Memory B cell (primary cell): Measurements from ENCODE around the gene OR1Q1.
"Not testable (repeated sequence)": the region's sequence is repeated elsewhere in the genome, so short reads cannot be mapped to it uniquely, and the experiment has no call there.

ENCODE experiments used
- ATAC-seq: fragments of 150-1000 bp; cut with Tn5 transposase; 2 replicates; pipeline ENCODE4 v1.10.0; 2021; ENCODE audit warnings: low read depth, mild to moderate bottlenecking, moderate library complexity
- DNase-seq, 2 donors: peaks; one replicate each; pipeline ENCODE4 v3.0.0; 2022; ENCODE audit warnings: low spot score in 2 of 2
- H3K27ac Mint-ChIP-seq: one replicate; pipeline ENCODE4 v1.8.0; 2022; ENCODE audit warnings: mild to moderate bottlenecking, moderate library complexity, mixed read lengths
- H3K27me3 Mint-ChIP-seq: one replicate; pipeline ENCODE4 v1.8.0; 2022; ENCODE audit warnings: mixed read lengths
- H3K36me3 Mint-ChIP-seq: one replicate; pipeline ENCODE4 v1.8.0; 2022; ENCODE audit warnings: mild to moderate bottlenecking, mixed read lengths
- H3K4me1 Mint-ChIP-seq: one replicate; pipeline ENCODE4 v1.8.0; 2022; ENCODE audit warnings: mixed read lengths
- H3K4me3 Mint-ChIP-seq: one replicate; pipeline ENCODE4 v1.8.0; 2022; ENCODE audit warnings: mild to moderate bottlenecking, moderate library complexity, mixed read lengths
- H3K9me3 Mint-ChIP-seq: one replicate; pipeline ENCODE4 v1.8.0; 2022; ENCODE audit warnings: mixed read lengths

The OR1Q1 gene

DNA sequence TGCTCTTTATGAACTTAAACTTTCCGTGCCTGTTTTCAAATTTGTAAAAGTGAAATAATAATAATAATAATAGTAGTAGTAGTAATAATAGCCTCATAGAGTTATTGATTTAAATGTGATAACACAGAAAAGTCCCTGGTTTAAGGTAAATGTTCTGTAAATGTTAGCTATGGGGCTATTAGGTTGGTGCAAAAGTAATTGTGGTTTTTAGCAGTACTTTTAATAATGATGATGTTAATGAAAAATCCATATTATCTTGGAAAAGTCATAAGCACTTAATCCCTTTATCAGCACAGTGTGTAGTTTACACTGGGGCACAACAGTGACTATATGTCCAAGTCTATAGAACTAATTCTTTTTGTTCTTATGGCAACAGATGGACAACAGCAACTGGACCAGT is at the start of gene OR1Q1:
OR1Q1 (plus strand) TSS at position 377 of the 400 bp plus-strand sequence; CDS start at position 377, 0 bp downstream.
- Mint-ChIP-seq H3K4me3 (no peak within 1 kb of the TSS), H3K27ac (no peak within 1 kb of the TSS), H3K27me3 (peaks cover 4% of the 10 kb centered on the region), H3K36me3 (peaks cover 2% of the 10 kb centered on the region), H3K9me3 (peaks cover 3% of the 10 kb centered on the region), H3K4me1 (no peaks in the 10 kb centered on the region)
- DNase-seq: no peak
- ATAC-seq: no peak

DNA sequence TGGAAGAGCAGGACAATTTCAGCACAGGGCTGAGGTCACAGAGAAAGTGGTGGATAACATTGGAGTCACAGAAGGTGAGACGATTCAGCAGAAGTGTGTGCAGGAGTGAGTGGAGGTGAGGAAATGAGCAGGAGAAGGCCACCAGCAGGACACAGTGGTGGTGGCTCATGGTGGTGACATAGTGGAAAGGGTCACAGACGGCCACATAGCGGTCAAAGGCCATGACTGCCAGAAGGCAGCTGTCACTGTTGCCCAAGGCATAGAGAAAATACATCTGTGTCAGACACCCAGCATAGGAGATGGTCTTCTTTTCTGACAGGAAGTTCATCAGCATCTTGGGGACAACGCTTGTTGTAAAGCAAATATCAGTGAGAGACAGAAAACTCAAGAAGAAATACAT is 46.6 kb upstream of the OR1Q1 start:
- Mint-ChIP-seq H3K27me3 (peaks cover 19% of the 10 kb centered on the region), H3K4me3 (no peak overlapping the region), H3K27ac (no peak overlapping the region), H3K4me1 (no peaks in the 10 kb centered on the region), H3K9me3 (no peaks in the 10 kb centered on the region), H3K36me3 (peaks cover 2% of the 10 kb centered on the region)
- no peak for DNase-seq
- no peak for ATAC-seq

GRCh38 chr9:122572456-122572855 is 42.1 kb upstream of the OR1Q1 start:
- ATAC-seq (no peak), DNase-seq (no peak)
- no peak overlapping the region for H3K27ac Mint-ChIP-seq
- no peak overlapping the region for H3K4me3 Mint-ChIP-seq
- H3K4me1 Mint-ChIP-seq: no peaks in the 10 kb centered on the region
- H3K27me3 Mint-ChIP-seq: peaks cover 7% of the 10 kb centered on the region
- peaks cover 5% of the 10 kb centered on the region for H3K36me3 Mint-ChIP-seq
- no peaks in the 10 kb centered on the region for H3K9me3 Mint-ChIP-seq

DNA sequence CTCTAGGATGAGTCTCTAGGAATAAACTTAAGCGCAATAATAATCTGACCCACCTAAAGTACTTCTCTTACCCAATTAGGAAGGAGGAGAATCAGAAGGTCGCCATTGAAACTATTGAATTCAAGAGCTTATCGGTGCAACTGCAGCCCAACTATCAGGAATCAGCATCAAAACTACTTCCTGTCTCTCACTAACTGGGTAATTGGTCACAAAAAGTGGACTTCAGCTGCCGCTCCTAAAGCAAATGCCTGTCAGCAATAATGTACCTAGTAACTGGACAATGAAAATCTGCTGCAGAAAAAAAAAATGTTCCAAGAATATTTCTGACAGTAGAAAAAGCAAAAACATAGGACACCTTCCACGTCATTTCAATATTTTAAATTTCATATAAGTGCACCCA is 34.7 kb upstream of the OR1Q1 start:
- Mint-ChIP-seq H3K27ac (no peak overlapping the region), H3K4me3 (no peak overlapping the region), H3K36me3 (peaks cover 3% of the 10 kb centered on the region), H3K27me3 (peaks cover 3% of the 10 kb centered on the region), H3K9me3 (no peaks in the 10 kb centered on the region), H3K4me1 (no peaks in the 10 kb centered on the region)
- no peak for DNase-seq
- no peak for ATAC-seq

DNA sequence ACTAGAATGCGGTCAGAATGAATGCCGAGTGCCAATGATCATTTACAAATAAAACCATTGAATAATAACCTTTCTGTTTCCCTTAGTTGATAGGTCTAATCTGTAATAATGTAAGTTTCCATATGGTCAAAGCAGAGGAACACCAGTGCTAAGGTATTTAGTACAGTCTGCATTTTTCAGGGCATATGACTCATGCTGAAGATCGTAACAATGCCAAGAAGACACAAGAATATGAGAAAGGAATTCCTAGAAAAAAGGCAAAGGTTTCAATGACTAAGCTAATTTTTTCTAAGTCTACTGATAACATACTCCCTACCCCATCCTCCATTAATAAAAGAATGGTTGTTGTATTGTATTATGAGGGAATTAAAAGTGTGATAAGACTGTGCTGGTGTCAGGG is 34.2 kb upstream of the OR1Q1 start:
- Mint-ChIP-seq H3K4me1 (no peaks in the 10 kb centered on the region), H3K4me3 (no peak overlapping the region), H3K27ac (no peak overlapping the region), H3K36me3 (peaks cover 3% of the 10 kb centered on the region), H3K9me3 (no peaks in the 10 kb centered on the region), H3K27me3 (peaks cover 3% of the 10 kb centered on the region)
- DNase-seq (no peak), ATAC-seq (no peak)

DNA sequence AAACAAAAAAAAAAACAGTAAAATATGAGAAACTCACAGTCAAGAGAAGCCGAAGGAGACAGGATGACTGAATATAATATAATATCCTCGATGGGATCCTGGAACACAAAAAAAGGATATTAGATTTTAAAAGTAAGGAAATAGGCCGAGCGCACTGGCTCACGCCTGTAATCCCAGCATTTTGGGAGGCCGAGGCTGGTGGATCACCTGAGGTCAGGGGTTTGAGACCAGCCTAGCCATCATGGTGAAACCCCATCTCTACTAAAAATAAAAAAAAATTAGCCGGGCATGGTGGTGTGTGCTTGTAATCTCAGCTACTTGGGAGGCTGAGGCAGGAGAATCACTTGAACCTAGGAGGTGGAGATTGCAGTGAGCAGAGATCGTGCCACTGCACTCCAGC is 31.3 kb upstream of the OR1Q1 start, which contains the start of gene OR1L8:
OR1L8 (minus strand) TSS at position 101 of the 400 bp plus-strand sequence. CDS start 14,907 bp downstream, outside the sequence.
- not testable (repeated sequence) for H3K9me3 Mint-ChIP-seq, H3K27ac Mint-ChIP-seq, H3K4me1 Mint-ChIP-seq, H3K4me3 Mint-ChIP-seq, ATAC-seq, H3K27me3 Mint-ChIP-seq, DNase-seq, H3K36me3 Mint-ChIP-seq

DNA sequence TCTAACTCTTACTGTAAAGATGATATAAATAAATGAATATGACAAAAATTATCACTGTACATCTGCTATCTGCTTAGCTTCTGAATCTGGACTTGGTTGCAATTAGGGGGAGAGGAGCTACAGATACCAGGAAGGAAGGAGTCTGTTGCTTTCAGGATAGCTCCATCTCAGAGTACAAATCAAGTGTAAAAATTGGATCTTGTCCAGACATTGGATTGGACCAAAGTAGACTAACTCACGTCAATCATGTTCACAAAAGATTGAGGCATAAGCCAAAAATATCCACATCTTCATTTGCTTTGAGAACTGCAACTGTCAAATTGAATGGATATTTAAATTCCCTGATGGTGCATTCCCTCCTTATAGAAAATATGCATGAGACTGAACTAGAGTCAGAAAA is 8.8 kb upstream of the OR1Q1 start:
- H3K27me3 Mint-ChIP-seq: peaks cover 7% of the 10 kb centered on the region
- no peaks in the 10 kb centered on the region for H3K9me3 Mint-ChIP-seq
- H3K27ac Mint-ChIP-seq: no peak overlapping the region
- no peak for ATAC-seq
- DNase-seq: no peak
- H3K4me3 Mint-ChIP-seq: no peak overlapping the region
- H3K4me1 Mint-ChIP-seq: no peaks in the 10 kb centered on the region
- peaks cover 3% of the 10 kb centered on the region for H3K36me3 Mint-ChIP-seq

- Mint-ChIP-seq H3K27ac (no peak overlapping the region), H3K9me3 (no peaks in the 10 kb centered on the region), H3K27me3 (peaks cover 8% of the 10 kb centered on the region), H3K4me1 (no peaks in the 10 kb centered on the region), H3K4me3 (no peak overlapping the region), H3K36me3 (no peaks in the 10 kb centered on the region)
- DNase-seq (no peak), ATAC-seq (no peak)
Observed at GRCh38 chr9:122606587-122606986, 8.0 kb upstream of the OR1Q1 start.

- Mint-ChIP-seq H3K36me3 (no peaks in the 10 kb centered on the region), H3K4me3 (no peak overlapping the region), H3K9me3 (no peaks in the 10 kb centered on the region), H3K27ac (no peak overlapping the region), H3K4me1 (no peaks in the 10 kb centered on the region), H3K27me3 (peaks cover 5% of the 10 kb centered on the region)
- no peak for ATAC-seq
- no peak for DNase-seq
Observed at GRCh38 chr9:122609804-122610203, 4.7 kb upstream of the OR1Q1 start.

- H3K4me3 Mint-ChIP-seq: no peak overlapping the region
- no peaks in the 10 kb centered on the region for H3K4me1 Mint-ChIP-seq
- H3K9me3 Mint-ChIP-seq: peaks cover 3% of the 10 kb centered on the region
- H3K27me3 Mint-ChIP-seq: peaks cover 9% of the 10 kb centered on the region
- H3K36me3 Mint-ChIP-seq: peaks cover 2% of the 10 kb centered on the region
- H3K27ac Mint-ChIP-seq: no peak overlapping the region
- DNase-seq (no peak), ATAC-seq (no peak)
Observed at GRCh38 chr9:122619996-122620395, 5.5 kb downstream of the OR1Q1 start.

DNA sequence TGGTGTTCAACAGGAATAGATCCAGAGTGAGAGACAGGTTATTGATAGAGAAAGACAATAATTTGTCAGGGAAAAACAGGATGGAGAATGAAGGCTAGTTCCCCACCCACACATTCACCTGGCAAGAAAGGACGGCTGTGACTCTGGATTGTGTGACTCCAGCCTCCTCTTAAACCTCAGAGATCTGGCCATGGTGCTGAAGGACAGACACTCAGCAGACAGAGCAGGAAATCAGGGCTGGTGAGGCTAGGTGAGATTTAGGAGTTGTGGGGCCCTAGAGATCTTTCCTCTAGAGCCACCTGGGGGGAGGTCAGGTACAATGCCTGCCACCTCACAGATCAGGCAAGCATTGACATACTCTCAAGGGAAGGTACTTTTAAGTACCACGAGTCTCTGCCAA is 27.7 kb downstream of the OR1Q1 start:
- ATAC-seq (no peak), DNase-seq (no peak)
- Mint-ChIP-seq H3K9me3 (peaks cover 16% of the 10 kb centered on the region), H3K27ac (no peak overlapping the region), H3K36me3 (peaks cover 9% of the 10 kb centered on the region), H3K4me3 (no peak overlapping the region), H3K27me3 (peaks cover 13% of the 10 kb centered on the region), H3K4me1 (no peaks in the 10 kb centered on the region)

GRCh38 chr9:122656378-122656777 is 41.8 kb downstream of the OR1Q1 start:
- no peaks in the 10 kb centered on the region for H3K9me3 Mint-ChIP-seq
- H3K27ac Mint-ChIP-seq: no peak overlapping the region
- no peak for ATAC-seq
- H3K27me3 Mint-ChIP-seq: peaks cover 7% of the 10 kb centered on the region
- H3K4me3 Mint-ChIP-seq: no peak overlapping the region
- peaks cover 3% of the 10 kb centered on the region for H3K36me3 Mint-ChIP-seq
- no peak for DNase-seq
- no peaks in the 10 kb centered on the region for H3K4me1 Mint-ChIP-seq

DNA sequence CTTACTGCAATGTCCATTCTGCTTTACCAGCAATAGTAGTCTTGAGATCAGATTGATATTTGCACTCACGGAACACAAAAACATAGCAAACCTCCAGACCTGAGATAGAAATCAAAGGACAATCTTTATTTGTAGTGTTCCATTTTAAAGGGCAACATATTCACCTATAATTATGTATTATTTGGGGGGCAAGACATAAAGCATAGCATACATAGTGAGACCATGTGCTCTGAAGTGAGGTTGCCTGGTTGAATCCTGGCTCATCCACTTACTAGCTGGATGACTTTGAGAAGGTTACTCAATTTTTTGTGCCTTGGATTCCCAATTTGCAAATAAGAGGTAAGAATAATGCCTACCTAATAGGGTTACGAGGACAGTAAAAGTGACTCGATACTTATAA is 43.0 kb downstream of the OR1Q1 start, which contains the start of gene OR1B1:
OR1B1 (minus strand) TSS at position 101 of the 400 bp plus-strand sequence.
- ATAC-seq (no peak), DNase-seq (no peak)
- Mint-ChIP-seq H3K4me1 (no peaks in the 10 kb centered on the region), H3K36me3 (peaks cover 3% of the 10 kb centered on the region), H3K4me3 (no peak within 1 kb of the TSS), H3K27ac (no peak within 1 kb of the TSS), H3K27me3 (peaks cover 15% of the 10 kb centered on the region), H3K9me3 (no peaks in the 10 kb centered on the region)

DNA sequence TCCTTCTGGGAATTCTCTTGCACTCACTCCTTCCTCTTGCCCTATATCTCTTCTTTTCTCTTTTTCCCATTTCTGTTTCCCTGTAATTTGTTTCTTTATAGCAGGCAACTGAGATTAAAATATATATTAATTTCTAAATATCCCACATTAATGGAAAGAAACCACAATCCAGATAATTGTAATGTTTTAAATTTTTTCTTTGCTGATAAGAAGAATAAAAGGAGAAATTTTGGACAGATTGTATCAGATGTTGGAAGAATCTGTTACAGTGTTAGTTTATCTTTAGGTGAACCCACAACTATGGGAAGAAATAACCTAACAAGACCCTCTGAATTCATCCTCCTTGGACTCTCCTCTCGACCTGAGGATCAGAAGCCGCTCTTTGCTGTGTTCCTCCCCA is 46.9 kb downstream of the OR1Q1 start, which contains the start of gene OR1L1:
OR1L1 (plus strand) TSS at position 301 of the 400 bp plus-strand sequence; CDS start at position 301, 0 bp downstream.
- H3K4me1 Mint-ChIP-seq: no peaks in the 10 kb centered on the region
- no peak for ATAC-seq

More for the DNA sequence above, 46.9 kb downstream of the OR1Q1 start, which contains the start of gene OR1L1:
- DNase-seq: no peak
- no peaks in the 10 kb centered on the region for H3K36me3 Mint-ChIP-seq
- H3K4me3 Mint-ChIP-seq: no peak within 1 kb of the TSS
- peaks cover 15% of the 10 kb centered on the region for H3K27me3 Mint-ChIP-seq
- H3K27ac Mint-ChIP-seq: no peak within 1 kb of the TSS
- H3K9me3 Mint-ChIP-seq: peaks cover 2% of the 10 kb centered on the region
